ENCODE measurements around the gene ELP1. TPM values are rescaled to one million over a fixed set of nuclear protein-coding genes. Genes with fewer than 3 reads are reported as not detected.

ELP1 gene
- total and polyA plus RNA-seq, 4 donors, result 8.0 to 39.3 (median 16.4) TPM

DNA sequence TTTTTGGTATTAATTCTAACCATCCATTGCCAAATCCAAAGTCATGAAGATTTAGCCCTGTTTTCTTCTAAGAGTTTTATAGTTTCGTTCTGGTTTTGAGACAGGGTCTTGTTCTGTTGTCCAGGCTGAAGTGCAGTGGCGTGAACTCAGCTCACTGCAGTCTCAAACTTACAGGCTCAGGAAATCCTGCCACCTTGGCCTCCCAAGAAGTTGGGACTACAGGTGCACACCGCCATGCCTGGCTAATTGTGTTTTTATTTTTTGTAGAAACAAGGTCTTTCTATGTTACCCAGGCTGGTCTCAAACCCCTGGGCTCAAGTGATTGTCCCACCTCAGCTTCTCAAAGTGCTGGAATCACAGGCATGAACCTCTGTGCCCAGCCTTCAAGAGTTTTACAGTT is 50.8 kb downstream of the ELP1 start:
- H3K27me3 ChIP-seq (ENCODE audit: control insufficient read depth in 3 of 3, insufficient read depth in 3 of 3, low read length in 2 of 3), result no peaks in the 10 kb centered on the region
- H3K9ac ChIP-seq (ENCODE audit: insufficient read depth in 1 of 2, low read length in 2 of 2), result no peak overlapping the region
- H3K9me3 ChIP-seq (ENCODE audit: control insufficient read depth in 4 of 4, insufficient read depth in 3 of 4, low read length in 3 of 4), result no peaks in the 10 kb centered on the region
- H3K27ac ChIP-seq (ENCODE audit: low read depth in 1 of 2, low read length in 1 of 2), result no peak overlapping the region
- TF ChIP-seq, protein P1, sequence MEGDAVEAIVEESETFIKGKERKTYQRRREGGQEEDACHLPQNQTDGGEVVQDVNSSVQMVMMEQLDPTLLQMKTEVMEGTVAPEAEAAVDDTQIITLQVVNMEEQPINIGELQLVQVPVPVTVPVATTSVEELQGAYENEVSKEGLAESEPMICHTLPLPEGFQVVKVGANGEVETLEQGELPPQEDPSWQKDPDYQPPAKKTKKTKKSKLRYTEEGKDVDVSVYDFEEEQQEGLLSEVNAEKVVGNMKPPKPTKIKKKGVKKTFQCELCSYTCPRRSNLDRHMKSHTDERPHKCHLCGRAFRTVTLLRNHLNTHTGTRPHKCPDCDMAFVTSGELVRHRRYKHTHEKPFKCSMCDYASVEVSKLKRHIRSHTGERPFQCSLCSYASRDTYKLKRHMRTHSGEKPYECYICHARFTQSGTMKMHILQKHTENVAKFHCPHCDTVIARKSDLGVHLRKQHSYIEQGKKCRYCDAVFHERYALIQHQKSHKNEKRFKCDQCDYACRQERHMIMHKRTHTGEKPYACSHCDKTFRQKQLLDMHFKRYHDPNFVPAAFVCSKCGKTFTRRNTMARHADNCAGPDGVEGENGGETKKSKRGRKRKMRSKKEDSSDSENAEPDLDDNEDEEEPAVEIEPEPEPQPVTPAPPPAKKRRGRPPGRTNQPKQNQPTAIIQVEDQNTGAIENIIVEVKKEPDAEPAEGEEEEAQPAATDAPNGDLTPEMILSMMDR (IDR thresholded peaks at IDR 0.05; ENCODE audit: control extremely low read depth, extremely low read depth), result no peak
- WGBS, 2 donors, result 97 to 98% methylated on average over 3 of the region's 3 CpGs
- peaks cover 20 to 50% (median 28%) of the 10 kb centered on the region in 4 donors for H3K36me3 ChIP-seq (ENCODE audit: control insufficient read depth in 4 of 4, insufficient read depth in 4 of 4, low read length in 4 of 4)
- no peak overlapping the region for H3K4me3 ChIP-seq
- no peak for ATAC-seq (ENCODE audit: insufficient read depth, low FRiP score)
- DNase-seq, result no peak
- peaks cover 0 to 3% (median 3%) of the 10 kb centered on the region in 5 donors for H3K4me1 ChIP-seq (ENCODE audit: control insufficient read depth in 5 of 5, insufficient read depth in 5 of 5, low read length in 5 of 5)

DNA sequence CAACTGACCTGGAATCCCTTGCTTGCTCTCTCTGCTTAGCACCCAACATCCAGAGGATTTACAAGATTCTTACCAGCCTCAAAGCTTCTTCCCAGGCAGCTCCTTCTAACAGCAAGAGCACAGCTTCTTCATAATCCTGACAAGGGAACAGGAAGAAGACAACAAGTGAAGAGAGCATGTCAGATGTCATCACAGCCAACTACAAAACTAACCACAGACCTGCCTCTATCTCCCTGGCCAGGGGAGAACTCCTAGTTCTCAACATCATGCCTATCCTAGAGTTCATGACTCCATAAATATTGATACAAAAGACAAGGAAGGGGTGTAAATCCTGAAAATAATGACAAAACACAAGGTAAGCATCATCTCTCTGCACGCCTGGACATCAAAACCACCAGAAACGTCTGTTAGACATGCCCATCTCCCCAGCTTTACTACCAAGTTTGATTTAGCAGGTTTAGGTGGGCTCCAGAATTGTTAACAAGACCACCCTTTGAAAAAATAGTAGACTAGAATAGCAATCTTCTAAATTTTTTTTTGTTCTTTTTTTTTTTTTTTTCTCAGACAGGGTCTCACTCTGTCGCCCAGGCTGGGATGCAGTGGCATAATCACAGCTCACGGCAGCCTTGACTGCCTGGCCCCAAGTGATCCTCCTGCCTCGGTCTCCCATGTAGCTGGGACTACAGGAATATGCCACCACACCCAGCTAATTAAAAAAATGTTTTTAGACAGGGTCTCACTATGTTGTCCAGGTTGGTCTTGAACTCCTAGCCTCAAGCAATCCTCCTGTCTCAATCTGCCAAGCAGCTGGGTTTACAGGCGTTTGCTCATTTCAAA is 51.7 kb downstream of the ELP1 start:
- DNase-seq (no peak), ATAC-seq (ENCODE audit: insufficient read depth, low FRiP score) (no peak)
- H3K9ac ChIP-seq (ENCODE audit: insufficient read depth in 1 of 2, low read length in 2 of 2), result no peak overlapping the region
- no peaks in the 10 kb centered on the region for H3K27me3 ChIP-seq (ENCODE audit: control insufficient read depth in 3 of 3, insufficient read depth in 3 of 3, low read length in 2 of 3)
- TF ChIP-seq, protein P1 (IDR thresholded peaks at IDR 0.05; ENCODE audit: control extremely low read depth, extremely low read depth), result no peak
- H3K36me3 ChIP-seq (ENCODE audit: control insufficient read depth in 4 of 4, insufficient read depth in 4 of 4, low read length in 4 of 4), result peaks cover 21 to 52% (median 34%) of the 10 kb centered on the region in 4 donors
- H3K4me3 ChIP-seq, result no peak overlapping the region
- 96 to 98% methylated on average over 6 of the region's 6 CpGs for WGBS, 2 donors
- H3K4me1 ChIP-seq (ENCODE audit: control insufficient read depth in 5 of 5, insufficient read depth in 5 of 5, low read length in 5 of 5), result peaks cover 0 to 3% (median 3%) of the 10 kb centered on the region in 5 donors
- no peaks in the 10 kb centered on the region for H3K9me3 ChIP-seq (ENCODE audit: control insufficient read depth in 4 of 4, insufficient read depth in 3 of 4, low read length in 3 of 4)
- H3K27ac ChIP-seq (ENCODE audit: low read depth in 1 of 2, low read length in 1 of 2), result no peak overlapping the region

DNA sequence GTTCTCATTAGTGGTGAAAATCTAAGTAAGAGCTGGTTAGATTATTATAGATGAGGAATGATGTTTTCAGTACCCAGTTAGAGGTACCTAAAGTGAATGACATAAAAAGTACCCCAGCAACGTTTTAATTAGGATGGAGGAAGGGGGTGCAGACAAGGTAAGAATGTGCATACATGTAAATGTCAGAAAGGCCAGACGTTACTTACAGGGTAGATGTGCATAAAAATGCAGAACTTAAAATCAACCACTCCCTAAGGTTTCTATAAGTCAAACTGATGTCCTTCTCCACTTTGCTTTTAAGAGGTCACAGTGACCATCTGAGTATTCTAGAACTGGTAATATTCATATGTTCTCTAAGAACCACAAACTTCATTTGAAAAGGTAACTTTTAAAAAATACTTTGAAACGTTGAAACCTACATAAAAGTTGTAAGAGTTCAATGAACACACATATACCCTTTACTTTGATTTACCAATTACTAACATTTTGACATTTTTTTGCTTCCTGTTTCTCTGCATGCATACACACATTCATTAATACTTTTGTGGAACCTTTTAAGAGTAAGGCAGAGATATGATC is 53.1 kb downstream of the ELP1 start:
- H3K27me3 ChIP-seq (ENCODE audit: control insufficient read depth in 3 of 3, insufficient read depth in 3 of 3, low read length in 2 of 3), result no peaks in the 10 kb centered on the region
- H3K9ac ChIP-seq (ENCODE audit: insufficient read depth in 1 of 2, low read length in 2 of 2), result no peak overlapping the region
- no peak for DNase-seq
- H3K4me1 ChIP-seq (ENCODE audit: control insufficient read depth in 5 of 5, insufficient read depth in 5 of 5, low read length in 5 of 5), result peaks cover 0 to 2% (median 0%) of the 10 kb centered on the region in 5 donors
- TF ChIP-seq, protein P1 (IDR thresholded peaks at IDR 0.05; ENCODE audit: control extremely low read depth, extremely low read depth), result no peak
- peaks cover 29 to 52% (median 38%) of the 10 kb centered on the region in 4 donors for H3K36me3 ChIP-seq (ENCODE audit: control insufficient read depth in 4 of 4, insufficient read depth in 4 of 4, low read length in 4 of 4)
- no peak for ATAC-seq (ENCODE audit: insufficient read depth, low FRiP score)
- H3K4me3 ChIP-seq, result no peak overlapping the region
- H3K9me3 ChIP-seq (ENCODE audit: control insufficient read depth in 4 of 4, insufficient read depth in 3 of 4, low read length in 3 of 4), result no peaks in the 10 kb centered on the region
- no peak overlapping the region for H3K27ac ChIP-seq (ENCODE audit: low read depth in 1 of 2, low read length in 1 of 2)
- WGBS, 2 donors, result 73 to 74% methylated on average over 3 of the region's 3 CpGs

Measured in lung (tissue), 12 donors.